ENCODE results near the gene NT5C2. TPM values are rescaled to one million over a fixed set of nuclear protein-coding genes. Genes with fewer than 3 reads are reported as not detected.
"Not testable (repeated sequence)": the region's sequence is repeated elsewhere in the genome, so short reads cannot be mapped to it uniquely, and the experiment has no call there.

The NT5C2 gene
- total RNA-seq, 2 experiments from 2014 or later = 46.4 to 46.5 TPM

DNA sequence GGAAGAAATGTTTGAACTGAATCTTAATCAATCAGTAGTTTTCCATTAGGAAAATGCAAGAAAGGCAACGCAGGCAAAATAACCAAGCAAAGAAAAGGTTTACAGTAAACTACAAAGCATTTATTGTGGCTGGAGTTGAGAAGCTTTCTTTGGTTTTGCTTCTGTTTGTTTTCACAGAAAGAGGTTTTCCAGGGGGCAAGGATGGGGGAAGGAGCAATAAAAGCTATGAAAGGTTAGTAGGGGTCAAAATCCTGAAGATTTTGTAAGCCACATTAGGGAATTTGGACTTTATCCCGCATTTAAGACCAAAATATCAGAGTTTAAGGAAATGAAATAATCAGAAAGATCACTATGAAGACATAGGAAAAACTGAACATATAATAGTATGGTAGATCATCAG is 51.1 kb downstream of the NT5C2 start:
- peaks cover 17% of the 10 kb centered on the region for H3K4me1 Mint-ChIP-seq
- no peak overlapping the region for H3K4me3 Mint-ChIP-seq
- ATAC-seq (no peak), DNase-seq (no peak)
- ChIA-PET POLR2A (no interaction called here), CTCF (no interaction called here)
- H3K36me3 Mint-ChIP-seq (ENCODE audit: low read depth) = peaks cover 20% of the 10 kb centered on the region
- no peaks in the 10 kb centered on the region for H3K9me3 Mint-ChIP-seq (ENCODE audit: low read depth)
- peak overlapping the region; percentile 42 for H3K27ac Mint-ChIP-seq
- no peaks in the 10 kb centered on the region for H3K27me3 Mint-ChIP-seq
- intact Hi-C loops (cut with DNase I, micrococcal nuclease) = no loop called here

GRCh38 chr10:103140469-103140868 is 52.6 kb downstream of the NT5C2 start:
- POLR2A ChIA-PET = no interaction called here
- peaks cover 2% of the 10 kb centered on the region for H3K9me3 Mint-ChIP-seq (ENCODE audit: low read depth)
- DNase-seq (no peak), ATAC-seq (no peak)
- H3K4me1 Mint-ChIP-seq = peaks cover 16% of the 10 kb centered on the region
- intact Hi-C loops (cut with DNase I, micrococcal nuclease) = no loop called here
- peaks cover 28% of the 10 kb centered on the region for H3K36me3 Mint-ChIP-seq (ENCODE audit: low read depth)
- no peak overlapping the region for H3K27ac Mint-ChIP-seq
- no peaks in the 10 kb centered on the region for H3K27me3 Mint-ChIP-seq
- CTCF ChIA-PET = interaction anchor here (0.6 to 0.8 kb wide), 2 partner anchors 10 to 15 kb away, joined by 3 to 4 read pairs; no protein-coding TSS in a partner anchor
- no peak overlapping the region for H3K4me3 Mint-ChIP-seq

DNA sequence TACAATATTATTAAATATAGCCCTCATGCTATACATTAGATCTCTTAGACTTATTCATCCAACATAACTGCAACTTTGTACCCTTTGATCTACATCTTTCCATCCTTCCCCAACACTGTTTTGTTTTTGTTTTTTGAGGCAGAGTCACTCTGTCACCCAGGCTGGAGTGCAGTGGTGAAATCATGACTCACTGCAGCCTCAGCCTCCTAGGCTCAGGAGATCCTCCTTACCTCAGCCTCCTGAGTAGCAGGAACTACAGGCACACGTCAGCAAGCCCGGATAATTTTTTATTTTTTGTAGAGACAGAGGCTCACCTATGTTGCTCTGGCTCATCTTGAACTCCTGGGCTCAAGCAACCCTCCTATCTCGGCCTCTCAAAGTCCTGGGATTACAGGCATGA is 53.3 kb downstream of the NT5C2 start:
- DNase-seq = peak; percentile 25
- H3K27ac Mint-ChIP-seq = no peak overlapping the region
- intact Hi-C loops (cut with DNase I, micrococcal nuclease) = no loop called here

GRCh38 chr10:103135168-103135567 is 57.9 kb downstream of the NT5C2 start:
- DNase-seq (peak; percentile 57), ATAC-seq (peak; percentile 83)
- intact Hi-C loops (cut with DNase I, micrococcal nuclease); POLR2A ChIA-PET; H3K27me3 Mint-ChIP-seq; CTCF ChIA-PET; H3K4me3 Mint-ChIP-seq: not testable (repeated sequence)
- Mint-ChIP-seq H3K27ac (peak overlapping the region; percentile 78), H3K9me3 (ENCODE audit: low read depth) (peaks cover 15% of the 10 kb centered on the region), H3K4me1 (peaks cover 32% of the 10 kb centered on the region), H3K36me3 (ENCODE audit: low read depth) (peaks cover 50% of the 10 kb centered on the region)

More for the DNA sequence above, 53.3 kb downstream of the NT5C2 start:
- Mint-ChIP-seq H3K4me1 (peaks cover 23% of the 10 kb centered on the region), H3K36me3 (ENCODE audit: low read depth) (peaks cover 35% of the 10 kb centered on the region), H3K4me3 (no peak overlapping the region), H3K27me3 (no peaks in the 10 kb centered on the region), H3K9me3 (ENCODE audit: low read depth) (peaks cover 5% of the 10 kb centered on the region)
- ChIA-PET CTCF (no interaction called here), POLR2A (no interaction called here)
- peak; percentile 35 for ATAC-seq

GRCh38 chr10:103130910-103131309 is 62.2 kb downstream of the NT5C2 start:
- CTCF ChIA-PET = interaction anchor here (1.0 kb wide), 1 partner anchor 9 kb away, joined by 3 read pairs; no protein-coding TSS in a partner anchor
- DNase-seq (no peak), ATAC-seq (no peak)
- Mint-ChIP-seq H3K27ac (no peak overlapping the region), H3K4me1 (peaks cover 25% of the 10 kb centered on the region), H3K36me3 (ENCODE audit: low read depth) (peaks cover 40% of the 10 kb centered on the region), H3K27me3 (no peaks in the 10 kb centered on the region), H3K9me3 (ENCODE audit: low read depth) (peaks cover 13% of the 10 kb centered on the region), H3K4me3 (no peak overlapping the region)
- intact Hi-C loops (cut with DNase I, micrococcal nuclease) = no loop called here
- POLR2A ChIA-PET = no interaction called here

- POLR2A ChIA-PET; intact Hi-C loops (cut with DNase I, micrococcal nuclease); H3K27ac Mint-ChIP-seq; H3K27me3 Mint-ChIP-seq; DNase-seq; H3K4me3 Mint-ChIP-seq; ATAC-seq: not testable (repeated sequence)
- CTCF ChIA-PET = interaction anchor here (1.0 kb wide), 1 partner anchor 10 kb away, joined by 3 read pairs; no protein-coding TSS in a partner anchor
- peaks cover 27% of the 10 kb centered on the region for H3K4me1 Mint-ChIP-seq
- peaks cover 37% of the 10 kb centered on the region for H3K36me3 Mint-ChIP-seq (ENCODE audit: low read depth)
- peaks cover 13% of the 10 kb centered on the region for H3K9me3 Mint-ChIP-seq (ENCODE audit: low read depth)
Observed at GRCh38 chr10:103130180-103130579, 62.9 kb downstream of the NT5C2 start.

GRCh38 chr10:103127241-103127640 is 65.8 kb downstream of the NT5C2 start:
- ChIA-PET CTCF (interaction anchor here (1.8 kb wide), 1 partner anchor 12 kb away, joined by 5 read pairs; no protein-coding TSS in a partner anchor), POLR2A (no interaction called here)
- peaks cover 12% of the 10 kb centered on the region for H3K36me3 Mint-ChIP-seq (ENCODE audit: low read depth)
- H3K27me3 Mint-ChIP-seq = no peaks in the 10 kb centered on the region
- DNase-seq = no peak
- H3K4me3 Mint-ChIP-seq = no peak overlapping the region
- peaks cover 24% of the 10 kb centered on the region for H3K4me1 Mint-ChIP-seq
- no peaks in the 10 kb centered on the region for H3K9me3 Mint-ChIP-seq (ENCODE audit: low read depth)
- ATAC-seq = no peak
- H3K27ac Mint-ChIP-seq = no peak overlapping the region
- intact Hi-C loops (cut with DNase I, micrococcal nuclease) = no loop called here

DNA sequence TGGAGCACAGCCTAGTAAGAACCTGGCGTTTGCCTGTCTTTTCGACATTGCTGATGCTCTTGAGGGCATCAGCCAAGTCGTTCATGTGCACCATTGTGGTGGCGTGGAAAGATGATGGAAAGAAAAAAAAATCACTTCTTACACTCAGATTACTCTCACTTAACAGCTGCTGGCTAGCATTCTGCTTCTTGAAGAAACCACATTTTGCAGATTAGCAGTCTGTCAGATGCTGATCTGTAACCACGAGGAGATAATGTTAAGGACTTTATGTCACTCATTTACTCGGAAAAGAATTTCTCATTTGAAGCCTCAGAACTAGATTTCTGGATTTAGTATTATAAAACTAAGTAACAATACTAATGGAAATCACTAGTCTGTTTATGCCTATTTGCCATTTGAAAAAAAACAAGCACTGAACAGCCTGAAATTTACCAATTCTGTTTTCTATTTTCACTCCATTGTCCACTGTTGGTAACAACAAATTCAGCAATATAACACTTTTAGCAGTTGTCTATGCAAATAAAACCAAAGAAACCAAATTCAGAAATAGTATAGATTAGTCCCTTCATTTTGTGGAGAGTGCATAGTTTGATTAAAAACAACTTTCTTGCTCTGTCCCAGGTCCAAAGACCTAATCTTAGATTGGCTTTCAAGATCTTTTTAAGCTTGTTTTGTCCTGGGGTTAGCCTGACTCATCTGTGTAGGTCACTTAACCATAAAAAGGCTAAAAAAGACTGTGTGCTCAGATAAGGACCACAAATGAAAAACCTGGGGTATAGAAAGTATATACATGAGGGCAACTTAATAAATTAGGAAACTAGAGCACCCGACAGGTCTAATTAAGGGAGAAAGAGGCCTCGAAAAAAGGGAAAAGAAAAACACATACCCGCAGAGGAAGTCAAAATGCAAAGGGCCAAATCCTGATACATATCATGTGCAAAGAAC is 67.5 kb downstream of the NT5C2 start:
- Mint-ChIP-seq H3K9me3 (ENCODE audit: low read depth) (no peaks in the 10 kb centered on the region), H3K36me3 (ENCODE audit: low read depth) (peaks cover 5% of the 10 kb centered on the region), H3K27ac (no peak overlapping the region), H3K4me1 (peaks cover 26% of the 10 kb centered on the region), H3K27me3 (no peaks in the 10 kb centered on the region), H3K4me3 (no peak overlapping the region)
- DNase-seq (no peak), ATAC-seq (no peak)
- intact Hi-C loops (cut with DNase I, micrococcal nuclease) = no loop called here
- ChIA-PET POLR2A (interaction anchor here (0.6 kb wide), 1 partner anchor 407 kb away, joined by 4 read pairs; no protein-coding TSS in a partner anchor), CTCF (interaction anchor here (0.6 to 1.8 kb wide), 3 partner anchors 10 to 119 kb away, joined by 3 to 5 read pairs (median 3); no protein-coding TSS in a partner anchor)

DNA sequence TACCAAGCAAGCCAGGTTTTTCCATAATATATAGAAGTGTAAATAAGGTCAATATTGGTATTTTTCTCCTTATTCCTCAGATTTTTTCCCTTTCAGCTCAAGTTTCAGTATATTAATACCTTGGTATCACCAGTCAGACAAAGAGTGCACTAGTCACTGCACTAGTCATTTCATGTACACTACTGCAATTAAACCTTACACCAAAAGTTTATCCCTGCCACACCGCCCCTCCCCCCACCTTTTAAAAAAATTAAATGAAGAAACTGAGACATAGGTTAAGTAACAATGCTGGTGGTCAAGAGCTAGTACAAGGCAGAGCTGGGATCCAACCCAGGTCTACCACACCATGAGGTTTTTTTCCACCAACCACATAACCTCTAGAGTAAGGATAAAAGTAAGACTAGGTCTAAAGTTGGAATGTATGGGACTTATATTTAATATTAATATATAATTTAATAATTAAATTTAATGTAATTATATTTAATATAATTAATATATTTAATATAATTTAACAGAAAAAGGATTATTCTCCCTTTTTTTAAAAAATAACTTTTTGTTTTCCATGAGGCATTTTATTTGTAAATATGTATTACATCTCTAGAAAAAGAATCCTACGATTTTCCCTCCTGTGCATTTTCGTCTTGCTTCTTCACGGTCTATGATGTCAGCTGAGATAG is 68.5 kb downstream of the NT5C2 start:
- H3K4me1 Mint-ChIP-seq = peaks cover 26% of the 10 kb centered on the region
- H3K9me3 Mint-ChIP-seq (ENCODE audit: low read depth) = no peaks in the 10 kb centered on the region
- H3K36me3 Mint-ChIP-seq (ENCODE audit: low read depth) = peaks cover 5% of the 10 kb centered on the region
- ATAC-seq = peak; percentile 63
- no peak overlapping the region for H3K4me3 Mint-ChIP-seq
- POLR2A ChIA-PET = no interaction called here
- no peak overlapping the region for H3K27ac Mint-ChIP-seq
- no peaks in the 10 kb centered on the region for H3K27me3 Mint-ChIP-seq
- peak; percentile 51 for DNase-seq
- intact Hi-C loops (cut with DNase I, micrococcal nuclease) = no loop called here
- CTCF ChIA-PET = interaction anchor here (0.6 to 1.2 kb wide), 2 partner anchors 11 to 120 kb away, joined by 3 read pairs; no protein-coding TSS in a partner anchor

DNA sequence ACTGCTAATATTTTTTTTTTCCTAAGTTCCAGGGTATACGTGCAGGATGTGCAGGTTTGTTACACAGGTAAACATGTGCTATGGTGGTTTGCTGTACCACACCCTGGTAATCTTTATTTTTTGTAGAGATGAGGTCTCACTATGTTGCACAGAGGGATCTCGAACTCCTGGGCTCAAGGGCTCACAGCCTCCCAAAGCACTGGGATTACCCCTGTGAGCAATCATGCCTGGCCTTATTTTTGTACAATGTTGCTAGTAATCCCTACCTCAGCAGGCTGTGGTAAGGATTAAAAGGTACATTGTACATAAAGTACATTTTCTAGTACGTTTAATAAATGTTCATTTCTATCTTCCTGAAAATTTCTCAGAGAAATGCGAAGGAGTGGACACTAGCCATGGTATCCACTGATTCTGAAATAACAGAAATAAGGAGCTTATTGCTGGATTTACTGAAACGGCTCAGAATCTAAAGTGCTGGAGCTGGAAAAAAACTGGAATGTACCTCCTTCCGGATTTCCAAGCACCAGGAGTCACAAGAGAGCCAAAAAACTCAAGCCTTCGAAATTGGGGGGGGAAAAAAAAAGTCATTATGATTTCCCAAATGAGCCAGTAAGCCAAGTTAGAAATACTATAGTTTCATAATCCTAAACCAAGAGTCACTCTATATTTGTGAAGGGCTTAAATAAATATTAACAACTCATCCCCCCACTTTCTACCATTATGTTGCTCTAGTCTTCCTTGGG is 69.6 kb downstream of the NT5C2 start:
- H3K9me3 Mint-ChIP-seq (ENCODE audit: low read depth) = no peaks in the 10 kb centered on the region
- no peaks in the 10 kb centered on the region for H3K27me3 Mint-ChIP-seq
- intact Hi-C loops (cut with DNase I, micrococcal nuclease) = no loop called here
- no peak for ATAC-seq
- H3K4me3 Mint-ChIP-seq = no peak overlapping the region
- H3K27ac Mint-ChIP-seq = no peak overlapping the region
- H3K4me1 Mint-ChIP-seq = peaks cover 26% of the 10 kb centered on the region
- CTCF ChIA-PET = interaction anchor here (1.1 kb wide), 1 partner anchor 11 kb away, joined by 4 read pairs; no protein-coding TSS in a partner anchor
- no peak for DNase-seq
- POLR2A ChIA-PET = no interaction called here
- peaks cover 5% of the 10 kb centered on the region for H3K36me3 Mint-ChIP-seq (ENCODE audit: low read depth)
